A549 (cell line): ENCODE data around the gene POP5.

Experiments used
- BCL3 ChIP-seq: fragments of >200 bp; sonication (Bioruptor Twin); formaldehyde crosslinking; IDR thresholded peaks from 3 replicates; pipeline ENCODE4 v1.6.1; 2016
- CTCF ChIP-seq: fragments of >200 bp; sonication (Bioruptor Twin); formaldehyde crosslinking; IDR thresholded peaks from 3 replicates; pipeline ENCODE4 v1.5.1; 2016
- EP300 ChIP-seq, 2 experiments: fragments of >200 bp; sonication (Bioruptor Twin); formaldehyde crosslinking; IDR thresholded peaks; 2 replicates in 1 of 2; 3 replicates in 1 of 2; pipeline ENCODE4 v1.6.1; 2016 to 2017
- MAZ ChIP-seq: fragments of 150-350 bp; IDR thresholded peaks from 2 replicates; pipeline ENCODE4 v1.6.1; 2014; ENCODE audit warnings: antibody characterized with exemption, low read depth, low read length, borderline replicate concordance
- MYC ChIP-seq: IDR thresholded peaks from 2 replicates; pipeline ENCODE4 v1.6.1; 2012; ENCODE audit warnings: mild to moderate bottlenecking, inconsistent platforms, low read length, improper control_type of control experiment, borderline replicate concordance
- NR3C1 ChIP-seq: fragments of >200 bp; sonication (Bioruptor Twin); formaldehyde crosslinking; IDR thresholded peaks from 3 replicates; pipeline ENCODE4 v1.6.1; 2017
- POLR2A ChIP-seq: IDR thresholded peaks from 2 replicates; pipeline ENCODE4 v1.6.1; 2012; ENCODE audit warnings: mild to moderate bottlenecking, low read length
- POLR2AphosphoS2 ChIP-seq: conservative IDR thresholded peaks from 2 replicates; pipeline ENCODE4 v1.6.1; 2012; ENCODE audit warnings: low read length, improper control_type of control experiment, inconsistent platforms
- RAD21 ChIP-seq, 2 experiments: fragments of >200 bp in 1 of 2; sonication (Bioruptor Twin) in 1 of 2; formaldehyde crosslinking in 1 of 2; IDR thresholded peaks in 1 of 2; conservative IDR thresholded peaks in 1 of 2; 2 replicates in 1 of 2; 3 replicates in 1 of 2; pipeline ENCODE4 v1.6.1; 2012 to 2018; ENCODE audit warnings: inconsistent platforms in 1 of 2
- REST ChIP-seq: fragments of 200-600 bp; sonication (generic); IDR thresholded peaks from 2 replicates; pipeline ENCODE4 v1.6.1; 2016; ENCODE audit warnings: antibody characterized with exemption, mild to moderate bottlenecking, moderate library complexity
- RNF2 ChIP-seq: fragments of 200-600 bp; sonication (generic); IDR thresholded peaks from 2 replicates; pipeline ENCODE4 v1.6.1; 2016; ENCODE audit warnings: low read depth, mild to moderate bottlenecking, antibody characterized with exemption, moderate library complexity, borderline replicate concordance
- ZFP36 ChIP-seq: fragments of 450-650 bp; IDR thresholded peaks from 2 replicates; pipeline ENCODE4 v1.6.1; 2014; ENCODE audit warnings: borderline replicate concordance; ENCODE audit not compliant: partially characterized antibody

- TF ChIP-seq ZFP36 (no peak), CTCF (no peak), POLR2A (peak; percentile 97), REST (no peak), RAD21 (conservative IDR thresholded peaks at IDR 0.05 in 1 of 2, IDR thresholded peaks at IDR 0.05 in 1 of 2) (no peak), EP300 (IDR thresholded peaks at IDR 0.05) (no peak), NR3C1 (no peak), MAZ (no peak), RNF2 (no peak), BCL3 (peak; percentile 92), POLR2AphosphoS2 (no peak), MYC (no peak)
Measured at GRCh38 chr12:120534203-120534702, 46.9 kb downstream of the POP5 start, which contains the start of gene RNF10.
